Iris pigment epithelial cell (primary cell): Measurements from ENCODE around the gene THSD4.
"Not testable (repeated sequence)": the region's sequence is repeated elsewhere in the genome, so short reads cannot be mapped to it uniquely, and the experiment has no call there.

Experiments
- DNase-seq: peaks from one replicate; pipeline ENCODE4 v3.0.0-alpha.2; 2011; ENCODE audit warnings: low read depth

THSD4 gene

GRCh38 chr15:71189718-71190117 is 74.4 kb downstream of the THSD4 start:
- DNase-seq = peak; percentile 37

- DNase-seq = no peak
These were observed 76.0 kb downstream of the THSD4 start for GRCh38 chr15:71191296-71191695.

GRCh38 chr15:71192816-71193215 is 77.5 kb downstream of the THSD4 start:
- DNase-seq = no peak

GRCh38 chr15:71194286-71194685 is 79.0 kb downstream of the THSD4 start:
- no peak for DNase-seq

- DNase-seq = no peak
These were observed 80.0 kb downstream of the THSD4 start for GRCh38 chr15:71195242-71195641.

- no peak for DNase-seq
These were observed 82.3 kb downstream of the THSD4 start for GRCh38 chr15:71197620-71198019.

- no peak for DNase-seq
These were observed 83.6 kb downstream of the THSD4 start for GRCh38 chr15:71198846-71199245.

GRCh38 chr15:71199384-71200351 is 84.4 kb downstream of the THSD4 start:
- DNase-seq = peak; percentile 48

GRCh38 chr15:71201477-71201876 is 86.2 kb downstream of the THSD4 start:
- DNase-seq = no peak

GRCh38 chr15:71202712-71203111 is 87.4 kb downstream of the THSD4 start:
- DNase-seq = no peak

GRCh38 chr15:71203586-71204474 is 88.6 kb downstream of the THSD4 start:
- peak; percentile 39 for DNase-seq

- DNase-seq = no peak
These were observed 91.9 kb downstream of the THSD4 start for GRCh38 chr15:71207141-71207540.

- DNase-seq = no peak
These were observed 96.9 kb downstream of the THSD4 start for GRCh38 chr15:71212146-71212545.

GRCh38 chr15:71213943-71214342 is 98.7 kb downstream of the THSD4 start:
- not testable (repeated sequence) for DNase-seq

GRCh38 chr15:71215126-71215894 is 100.0 kb downstream of the THSD4 start:
- no peak for DNase-seq

- peak; percentile 20 for DNase-seq
These were observed 103.1 kb downstream of the THSD4 start for GRCh38 chr15:71218272-71218805.

- DNase-seq = no peak
These were observed 103.8 kb downstream of the THSD4 start for GRCh38 chr15:71219101-71219500.

- peak; percentile 92 for DNase-seq
These were observed 104.4 kb downstream of the THSD4 start for GRCh38 chr15:71219645-71220044.

- DNase-seq = no peak
These were observed 105.6 kb downstream of the THSD4 start for GRCh38 chr15:71220828-71221227.

- DNase-seq = no peak
These were observed 106.1 kb downstream of the THSD4 start for GRCh38 chr15:71221417-71221816.

GRCh38 chr15:71223516-71223915 is 108.2 kb downstream of the THSD4 start:
- DNase-seq = no peak

- DNase-seq = no peak
These were observed 108.8 kb downstream of the THSD4 start for GRCh38 chr15:71224024-71224423.
